Uterus (tissue), 2 donors: ENCODE measurements around the gene MIDN.

Experiments
- POLR2A ChIP-seq, 2 donors: fragments of 450-650 bp; IDR thresholded peaks; one replicate each; pipeline ENCODE4 v1.6.1; 2016; ENCODE audit warnings: antibody characterized with exemption in 2 of 2, mild to moderate bottlenecking in 1 of 2, moderate library complexity in 1 of 2
- TF ChIP-seq, protein P1 (sequence below), 4 experiments: fragments of 200-600 bp in 2 of 4; fragments of 450-650 bp in 2 of 4; sonication (generic) in 2 of 4; IDR thresholded peaks; one replicate each; pipeline ENCODE4 v1.5.1; 2016 to 2019; ENCODE audit warnings: antibody characterized with exemption in 4 of 4, mild to moderate bottlenecking in 2 of 4, moderate library complexity in 1 of 4

DNA sequence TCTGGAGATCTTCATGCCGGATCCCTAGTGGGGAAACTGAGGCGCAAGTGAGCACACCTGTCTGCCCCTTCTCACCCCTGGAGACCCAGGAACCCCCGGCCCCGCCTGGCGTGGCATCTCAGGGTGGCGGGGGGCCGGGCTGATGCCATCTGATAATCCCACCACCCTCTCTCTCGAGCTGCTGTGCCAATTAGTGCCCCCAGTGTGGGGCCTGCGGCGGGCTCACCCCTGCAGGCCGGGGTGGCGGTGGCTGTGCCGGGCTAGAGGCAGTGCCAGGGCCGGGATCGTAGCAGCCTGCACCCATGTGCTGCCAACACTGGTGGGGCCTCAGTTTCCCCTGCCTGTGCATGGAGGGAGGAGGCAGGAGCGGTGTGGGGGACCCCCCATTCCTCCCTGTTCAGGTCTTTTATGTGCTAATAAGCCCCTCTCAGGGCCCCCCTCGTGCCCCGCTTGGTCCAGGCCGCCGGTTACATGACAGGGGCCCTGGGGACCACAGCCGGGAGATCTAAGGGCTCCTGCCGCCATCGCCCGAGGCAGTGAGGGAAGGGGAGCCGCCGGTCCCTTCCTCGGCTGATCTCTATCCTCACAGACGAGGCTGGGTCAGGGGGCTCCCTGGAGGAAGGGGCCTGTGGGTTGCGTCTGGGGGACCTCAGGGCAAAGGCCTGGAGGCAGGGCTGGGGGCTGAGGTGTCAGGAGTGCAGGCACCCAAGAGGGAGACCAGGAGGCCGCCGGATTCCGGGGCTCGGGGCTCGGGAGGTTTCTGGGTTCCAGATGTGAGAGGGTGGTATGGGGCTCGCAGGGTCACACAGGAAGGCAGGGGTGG lies 45.6 kb downstream of the MIDN start:
- TF ChIP-seq, protein P1, sequence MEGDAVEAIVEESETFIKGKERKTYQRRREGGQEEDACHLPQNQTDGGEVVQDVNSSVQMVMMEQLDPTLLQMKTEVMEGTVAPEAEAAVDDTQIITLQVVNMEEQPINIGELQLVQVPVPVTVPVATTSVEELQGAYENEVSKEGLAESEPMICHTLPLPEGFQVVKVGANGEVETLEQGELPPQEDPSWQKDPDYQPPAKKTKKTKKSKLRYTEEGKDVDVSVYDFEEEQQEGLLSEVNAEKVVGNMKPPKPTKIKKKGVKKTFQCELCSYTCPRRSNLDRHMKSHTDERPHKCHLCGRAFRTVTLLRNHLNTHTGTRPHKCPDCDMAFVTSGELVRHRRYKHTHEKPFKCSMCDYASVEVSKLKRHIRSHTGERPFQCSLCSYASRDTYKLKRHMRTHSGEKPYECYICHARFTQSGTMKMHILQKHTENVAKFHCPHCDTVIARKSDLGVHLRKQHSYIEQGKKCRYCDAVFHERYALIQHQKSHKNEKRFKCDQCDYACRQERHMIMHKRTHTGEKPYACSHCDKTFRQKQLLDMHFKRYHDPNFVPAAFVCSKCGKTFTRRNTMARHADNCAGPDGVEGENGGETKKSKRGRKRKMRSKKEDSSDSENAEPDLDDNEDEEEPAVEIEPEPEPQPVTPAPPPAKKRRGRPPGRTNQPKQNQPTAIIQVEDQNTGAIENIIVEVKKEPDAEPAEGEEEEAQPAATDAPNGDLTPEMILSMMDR (IDR thresholded peaks at IDR 0.05) = no peak
- TF ChIP-seq POLR2A (IDR thresholded peaks at IDR 0.05) = no peak
